Measurements from ENCODE around the gene ATXN10. TPM values are rescaled to one million over a fixed set of nuclear protein-coding genes. Genes with fewer than 3 reads are reported as not detected.

The ATXN10 gene
- total and polyA plus RNA-seq, 2 of the 8 experiments (the other 6 are each of a cell fraction or from before 2014, with no cell fraction given): 134 to 210 TPM

DNA sequence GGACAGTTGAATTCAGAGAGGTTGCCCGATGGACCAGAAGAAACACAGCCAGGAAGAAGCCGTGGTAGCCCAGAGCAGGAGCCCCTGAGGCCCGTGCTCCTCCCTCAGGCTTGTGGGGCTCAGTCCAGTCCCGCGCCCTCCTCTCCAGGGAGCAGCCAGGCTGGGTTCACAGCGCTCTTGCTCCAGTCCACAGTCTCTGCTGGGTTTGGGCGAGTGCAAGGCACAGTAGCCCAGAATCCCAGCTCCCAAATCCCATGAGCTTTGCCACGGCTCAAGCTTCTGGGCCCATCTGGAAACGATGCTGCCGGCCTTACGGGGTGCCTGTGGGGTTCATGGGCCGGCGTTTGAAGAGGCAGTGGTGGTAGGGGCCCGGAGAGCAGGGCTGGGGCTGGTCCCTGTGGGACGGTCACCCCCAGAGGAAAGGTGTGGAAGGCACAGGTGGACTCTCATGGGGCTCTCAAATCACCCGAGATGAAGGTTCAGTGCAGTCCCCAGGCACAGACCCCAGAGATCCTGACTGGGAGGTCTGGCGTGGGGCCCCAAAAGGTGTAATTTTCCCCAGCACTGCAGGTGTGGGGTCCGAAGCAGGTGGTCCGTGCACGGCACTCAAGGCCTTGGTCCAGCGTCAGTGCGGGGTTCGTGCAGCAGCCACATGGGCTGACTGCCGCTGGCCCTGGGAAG lies 30.6 kb upstream of the ATXN10 start (continued):
- TF ChIP-seq CHD7 (IDR thresholded peaks at IDR 0.05; ENCODE audit: insufficient replicate concordance, low read length): no peak

Measured in H1 (cell line).